Mucosa of stomach (tissue), 1 donor: ENCODE results near the gene POU6F2.
"Not testable (repeated sequence)": the region's sequence is repeated elsewhere in the genome, so short reads cannot be mapped to it uniquely, and the experiment has no call there.

Source experiments
- H3K27me3 ChIP-seq: one replicate; pipeline ENCODE4 v1.7.0; 2013; ENCODE audit warnings: mild to moderate bottlenecking, low read length; ENCODE audit not compliant: control insufficient read depth, insufficient read depth
- H3K36me3 ChIP-seq: one replicate; pipeline ENCODE4 v1.7.0; 2013; ENCODE audit warnings: low read length; ENCODE audit not compliant: control insufficient read depth, insufficient read depth
- H3K4me1 ChIP-seq: one replicate; pipeline ENCODE4 v1.7.0; 2013; ENCODE audit warnings: mild to moderate bottlenecking, low read length; ENCODE audit not compliant: control insufficient read depth, insufficient read depth
- H3K4me3 ChIP-seq: one replicate; pipeline ENCODE4 v1.7.0; 2013; ENCODE audit warnings: low read length
- H3K9ac ChIP-seq: one replicate; pipeline ENCODE4 v1.7.0; 2013; ENCODE audit warnings: mild to moderate bottlenecking, low read length, moderate library complexity
- H3K9me3 ChIP-seq: one replicate; pipeline ENCODE4 v1.7.0; 2013; ENCODE audit warnings: mild to moderate bottlenecking, low read length, moderate library complexity; ENCODE audit not compliant: control insufficient read depth
- donor health status: Pancreatic carcinoma.

Gene POU6F2

GRCh38 chr7:39360038-39360437, 382.3 kb downstream of the POU6F2 start:
- H3K36me3 ChIP-seq, result no peaks in the 10 kb centered on the region
- H3K4me1 ChIP-seq, result no peaks in the 10 kb centered on the region
- H3K9ac ChIP-seq, result no peak overlapping the region
- H3K4me3 ChIP-seq, result no peak overlapping the region
- no peaks in the 10 kb centered on the region for H3K9me3 ChIP-seq
- H3K27me3 ChIP-seq, result no peaks in the 10 kb centered on the region

GRCh38 chr7:39360766-39361165, 383.1 kb downstream of the POU6F2 start:
- no peak overlapping the region for H3K4me3 ChIP-seq

DNA sequence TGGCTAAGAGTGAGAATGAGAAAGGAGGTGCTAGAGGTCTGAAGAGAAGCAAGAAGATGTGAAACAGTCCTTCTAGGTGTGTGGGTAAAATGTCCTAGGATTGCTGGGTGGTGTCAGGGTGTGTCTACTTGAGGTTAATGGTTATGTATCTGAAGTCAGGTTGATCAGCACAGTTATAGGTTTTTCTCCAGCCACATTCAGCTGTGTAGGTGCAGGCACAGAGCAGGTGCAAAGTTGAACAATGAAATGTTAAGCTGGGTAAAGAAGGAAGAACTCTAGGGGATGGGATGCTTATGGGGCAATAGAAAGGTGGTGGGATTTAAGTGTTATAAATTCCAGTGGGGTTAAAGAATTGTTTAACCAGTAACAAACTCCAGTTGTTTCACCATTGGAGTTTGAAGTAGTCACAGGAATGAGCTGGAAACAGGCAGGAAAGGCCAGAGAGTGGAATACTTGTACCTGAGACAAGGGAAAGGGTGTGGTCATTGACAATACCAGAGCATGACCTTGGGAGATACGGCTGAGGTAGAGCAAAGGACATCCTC, 388.1 kb downstream of the POU6F2 start:
- Histone ChIP-seq H3K27me3 (no peaks in the 10 kb centered on the region), H3K9ac (no peak overlapping the region), H3K4me1 (no peaks in the 10 kb centered on the region), H3K36me3 (no peaks in the 10 kb centered on the region), H3K4me3 (no peak overlapping the region), H3K9me3 (no peaks in the 10 kb centered on the region)

More at GRCh38 chr7:39360766-39361165, 383.1 kb downstream of the POU6F2 start:
- Histone ChIP-seq H3K4me1 (no peaks in the 10 kb centered on the region), H3K27me3 (no peaks in the 10 kb centered on the region), H3K9me3 (no peaks in the 10 kb centered on the region), H3K9ac (no peak overlapping the region), H3K36me3 (no peaks in the 10 kb centered on the region)

- Histone ChIP-seq H3K9me3 (no peaks in the 10 kb centered on the region), H3K4me3 (no peak overlapping the region), H3K4me1 (no peaks in the 10 kb centered on the region), H3K9ac (no peak overlapping the region), H3K27me3 (no peaks in the 10 kb centered on the region), H3K36me3 (no peaks in the 10 kb centered on the region)
Observed at GRCh38 chr7:39367451-39367850, 389.7 kb downstream of the POU6F2 start.

- no peaks in the 10 kb centered on the region for H3K9me3 ChIP-seq
- H3K36me3 ChIP-seq, result no peaks in the 10 kb centered on the region
- no peak overlapping the region for H3K9ac ChIP-seq
- H3K27me3 ChIP-seq, result no peaks in the 10 kb centered on the region
- H3K4me3 ChIP-seq, result no peak overlapping the region
- no peaks in the 10 kb centered on the region for H3K4me1 ChIP-seq
Observed at GRCh38 chr7:39367943-39368342, 390.2 kb downstream of the POU6F2 start.

GRCh38 chr7:39372383-39372782, 394.7 kb downstream of the POU6F2 start:
- H3K9me3 ChIP-seq, result no peaks in the 10 kb centered on the region
- no peaks in the 10 kb centered on the region for H3K36me3 ChIP-seq
- no peak overlapping the region for H3K9ac ChIP-seq
- H3K27me3 ChIP-seq, result no peaks in the 10 kb centered on the region
- no peak overlapping the region for H3K4me3 ChIP-seq
- H3K4me1 ChIP-seq, result no peaks in the 10 kb centered on the region

GRCh38 chr7:39374436-39375040, 396.8 kb downstream of the POU6F2 start:
- Histone ChIP-seq H3K4me3 (no peak overlapping the region), H3K9me3 (no peaks in the 10 kb centered on the region), H3K4me1 (no peaks in the 10 kb centered on the region), H3K9ac (no peak overlapping the region), H3K36me3 (no peaks in the 10 kb centered on the region), H3K27me3 (no peaks in the 10 kb centered on the region)

GRCh38 chr7:39375047-39375873, 397.6 kb downstream of the POU6F2 start:
- no peaks in the 10 kb centered on the region for H3K27me3 ChIP-seq
- no peak overlapping the region for H3K9ac ChIP-seq
- H3K4me3 ChIP-seq, result no peak overlapping the region
- no peaks in the 10 kb centered on the region for H3K9me3 ChIP-seq
- no peaks in the 10 kb centered on the region for H3K36me3 ChIP-seq
- H3K4me1 ChIP-seq, result no peaks in the 10 kb centered on the region

DNA sequence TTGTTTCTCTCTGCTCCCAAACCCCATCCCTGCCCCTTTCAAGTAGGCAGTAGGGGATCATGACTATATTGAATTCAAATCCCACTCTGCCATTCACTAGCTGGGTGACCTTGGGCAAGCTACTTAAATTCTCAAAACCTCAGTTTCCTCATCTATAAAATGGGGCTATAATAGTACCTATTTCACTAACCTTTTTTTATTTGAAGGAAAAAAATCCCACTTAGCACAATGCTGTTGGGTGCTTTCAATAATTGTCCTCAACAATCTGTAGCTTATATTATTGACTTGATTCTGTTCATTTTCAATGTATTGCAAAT, 398.1 kb downstream of the POU6F2 start:
- no peaks in the 10 kb centered on the region for H3K36me3 ChIP-seq
- H3K4me3 ChIP-seq, result no peak overlapping the region
- no peaks in the 10 kb centered on the region for H3K27me3 ChIP-seq
- H3K4me1 ChIP-seq, result no peaks in the 10 kb centered on the region
- no peaks in the 10 kb centered on the region for H3K9me3 ChIP-seq
- no peak overlapping the region for H3K9ac ChIP-seq

GRCh38 chr7:39376881-39377280, 399.2 kb downstream of the POU6F2 start:
- H3K36me3 ChIP-seq, H3K4me1 ChIP-seq, H3K9ac ChIP-seq, H3K4me3 ChIP-seq, H3K9me3 ChIP-seq, H3K27me3 ChIP-seq: not testable (repeated sequence)

GRCh38 chr7:39379416-39379815, 401.7 kb downstream of the POU6F2 start:
- H3K4me1 ChIP-seq, result no peaks in the 10 kb centered on the region
- H3K27me3 ChIP-seq, result no peaks in the 10 kb centered on the region
- H3K4me3 ChIP-seq, result no peak overlapping the region
- no peaks in the 10 kb centered on the region for H3K9me3 ChIP-seq
- no peaks in the 10 kb centered on the region for H3K36me3 ChIP-seq
- H3K9ac ChIP-seq, result no peak overlapping the region

DNA sequence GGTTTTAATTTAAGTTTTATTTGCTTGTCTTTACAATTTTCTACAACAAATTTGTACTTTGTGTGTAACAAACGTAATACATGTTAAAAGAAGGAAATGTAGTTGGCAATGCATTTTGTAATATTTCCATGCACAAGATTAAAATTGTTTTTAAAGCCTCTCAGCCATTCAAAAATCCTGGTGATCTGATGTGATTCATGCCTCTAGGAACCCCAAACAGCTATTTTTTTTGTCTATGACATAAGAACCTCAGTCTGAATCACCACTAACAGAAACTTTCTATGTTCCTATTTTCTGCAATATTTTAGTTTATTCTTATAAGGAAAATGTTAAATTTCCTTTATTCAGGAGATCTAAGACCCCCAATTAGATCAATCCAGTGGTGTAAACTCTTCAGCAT, 405.4 kb downstream of the POU6F2 start:
- H3K9ac ChIP-seq, result no peak overlapping the region
- no peaks in the 10 kb centered on the region for H3K36me3 ChIP-seq
- H3K4me3 ChIP-seq, result no peak overlapping the region
- H3K9me3 ChIP-seq, result no peaks in the 10 kb centered on the region
- H3K27me3 ChIP-seq, result no peaks in the 10 kb centered on the region
- H3K4me1 ChIP-seq, result no peaks in the 10 kb centered on the region
